HG03103 (cell line): Measurements from ENCODE around the gene TRAPPC14.
A peak's percentile ranks its signal among the peaks of the same experiment; 100 is the strongest.
"Not testable (repeated sequence)": the region's sequence is repeated elsewhere in the genome, so short reads cannot be mapped to it uniquely, and the experiment has no call there.

Experiments
- ATAC-seq: cut with Tn5 transposase; IDR thresholded peaks from one replicate; pipeline ENCODE4 v1.9.1; 2021; ENCODE audit warnings: low read depth; ENCODE audit not compliant: unreplicated experiment

The TRAPPC14 gene

DNA sequence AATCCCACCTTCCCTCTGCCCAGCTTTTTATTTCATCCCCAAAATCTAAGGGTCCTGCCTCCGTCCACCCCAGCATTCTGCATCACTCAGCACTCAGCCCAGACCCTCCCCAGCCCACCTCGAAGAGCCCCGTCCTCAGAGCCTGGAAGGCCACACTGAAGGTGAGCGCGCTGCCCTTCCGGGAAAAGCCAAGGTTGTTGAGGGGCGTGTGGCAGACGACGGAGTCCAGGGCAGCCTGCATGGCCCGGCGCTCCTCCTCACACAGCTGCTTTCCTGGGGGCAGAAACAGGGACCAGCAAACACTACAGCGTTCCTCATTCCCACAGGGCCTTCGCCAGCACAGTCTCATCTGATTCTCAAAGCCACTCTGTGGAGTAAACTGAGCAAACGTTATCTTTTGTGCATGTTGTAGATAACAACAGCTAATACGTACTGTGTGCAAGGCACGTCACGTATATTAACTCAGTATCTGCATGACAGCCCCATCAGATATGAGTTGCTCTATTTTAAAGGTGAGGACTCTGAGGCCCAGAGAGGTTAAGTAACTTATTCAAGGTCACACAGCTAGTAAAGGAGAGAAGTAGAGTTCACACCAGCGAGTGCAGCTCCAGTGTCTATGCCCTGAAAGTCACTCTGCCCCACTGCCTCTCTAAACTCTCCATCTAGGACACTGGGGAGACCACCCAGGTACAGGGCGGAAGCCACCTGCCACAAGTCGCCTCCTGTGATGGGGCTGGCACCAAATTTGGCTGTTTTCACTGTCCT, 2.8 kb downstream of the TRAPPC14 start:
- ATAC-seq: no peak

DNA sequence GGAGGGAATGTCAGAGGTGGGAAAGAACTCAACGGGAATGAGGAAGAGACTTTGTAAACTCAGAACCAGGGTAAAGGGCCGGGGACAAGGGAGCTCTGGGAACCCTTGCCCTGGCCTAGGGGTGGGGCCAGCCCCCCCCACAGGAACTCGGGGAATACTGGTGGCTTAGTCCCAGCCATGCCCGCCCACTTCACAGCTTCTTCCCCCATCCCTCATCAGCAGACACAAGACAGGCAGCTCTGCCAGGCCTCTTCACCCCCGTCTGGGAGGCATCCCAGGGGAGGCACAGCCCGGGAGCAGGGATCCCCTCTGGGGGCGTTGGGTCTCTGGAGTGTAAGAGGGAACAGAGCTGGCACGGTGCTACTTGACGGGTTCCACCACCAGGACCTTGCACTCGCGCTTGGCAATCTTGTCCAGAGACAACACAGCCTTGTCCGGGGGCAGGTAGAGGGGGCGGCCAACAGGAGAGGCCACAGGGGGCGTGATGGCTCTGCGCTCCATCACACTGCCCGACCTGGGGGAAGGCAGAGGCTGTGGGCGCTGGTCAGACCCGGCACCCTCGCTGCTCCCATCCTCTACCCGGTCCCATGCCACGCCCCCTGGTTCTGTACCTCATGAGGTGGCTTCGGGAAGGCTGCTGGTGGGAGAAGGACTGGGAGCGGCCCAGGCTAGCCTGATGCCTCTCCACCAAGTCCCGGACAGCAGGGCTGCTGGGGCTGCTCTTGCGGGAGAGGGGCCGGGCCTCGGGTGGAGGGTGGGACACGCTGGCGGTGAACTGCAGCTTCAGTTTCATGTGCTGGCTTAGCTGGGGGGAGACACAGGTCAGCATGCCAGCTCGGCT, 3.7 kb downstream of the TRAPPC14 start:
- ATAC-seq: no peak

DNA sequence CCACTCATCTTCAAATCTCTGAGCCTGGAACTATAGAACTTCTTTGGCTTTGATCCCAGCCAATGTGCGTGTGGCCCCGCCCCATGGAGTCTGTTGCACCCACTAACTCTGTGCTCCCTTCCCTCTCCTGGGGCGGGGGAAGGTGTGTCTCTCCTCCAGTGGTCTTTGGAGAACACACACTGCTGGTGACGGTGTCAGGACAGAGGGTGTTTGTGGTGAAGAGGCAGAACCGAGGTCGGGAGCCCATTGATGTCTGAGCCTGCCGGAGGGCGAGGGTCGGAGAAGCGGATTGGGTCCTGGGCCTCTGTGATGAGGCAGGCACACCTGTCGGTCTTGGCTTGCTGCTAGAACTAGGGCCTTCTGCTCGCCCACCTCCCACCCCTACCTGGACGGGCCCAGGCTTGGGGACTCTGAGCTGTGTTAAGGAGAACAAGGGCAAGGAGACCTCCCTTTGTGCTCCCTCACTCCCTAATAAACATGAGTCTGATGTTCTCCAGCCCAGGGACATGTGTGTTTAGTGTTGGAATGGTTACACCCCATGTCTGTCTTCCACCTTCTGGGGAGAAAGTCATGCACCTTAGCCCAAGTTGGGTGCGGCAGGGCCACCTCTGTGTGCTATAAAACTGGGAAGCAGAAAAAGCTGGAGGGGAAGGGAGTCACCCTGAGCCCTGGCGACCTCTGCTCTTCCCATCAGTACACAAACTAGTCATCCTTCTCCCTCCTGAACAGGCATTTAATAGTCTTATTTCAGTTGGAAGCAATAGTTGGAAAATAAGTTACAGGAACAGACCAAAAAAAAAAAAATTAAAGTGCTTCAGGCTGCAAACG, 4.6 kb downstream of the TRAPPC14 start:
- no peak for ATAC-seq

DNA sequence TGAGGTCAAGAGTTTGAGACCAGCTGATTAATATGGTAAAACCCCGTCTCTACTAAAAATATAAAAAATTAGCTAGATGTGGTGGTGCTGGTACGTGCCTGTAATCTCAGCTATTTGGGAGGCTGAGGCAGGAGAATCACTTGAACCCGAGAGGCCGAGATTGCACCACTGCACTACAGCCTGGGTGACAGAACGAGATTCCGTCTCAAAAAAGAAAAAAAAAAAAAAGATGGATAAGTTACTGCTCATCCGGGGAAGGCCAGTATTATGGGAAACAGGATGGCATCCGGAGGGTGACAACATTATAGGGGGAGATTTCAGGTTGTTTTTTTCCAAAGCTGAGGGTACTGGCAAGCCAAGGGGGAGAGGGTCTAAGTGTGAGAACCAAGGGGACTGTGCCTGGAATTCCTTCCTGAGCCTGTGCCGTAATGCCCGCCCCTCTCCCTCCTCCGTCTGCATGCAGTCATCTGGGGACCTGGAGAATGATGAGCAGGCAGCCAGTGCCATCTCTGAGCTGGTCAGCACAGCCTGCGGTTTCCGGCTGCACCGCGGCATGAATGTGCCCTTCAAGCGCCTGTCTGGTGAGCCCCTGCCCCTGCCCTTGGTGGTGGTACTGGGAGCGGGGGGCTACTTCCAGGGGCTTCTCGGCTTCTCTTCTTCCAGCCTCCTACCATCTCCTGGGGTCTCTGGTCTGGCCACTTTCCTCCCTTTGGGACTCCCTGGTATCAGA, 5.4 kb downstream of the TRAPPC14 start:
- ATAC-seq: no peak

DNA sequence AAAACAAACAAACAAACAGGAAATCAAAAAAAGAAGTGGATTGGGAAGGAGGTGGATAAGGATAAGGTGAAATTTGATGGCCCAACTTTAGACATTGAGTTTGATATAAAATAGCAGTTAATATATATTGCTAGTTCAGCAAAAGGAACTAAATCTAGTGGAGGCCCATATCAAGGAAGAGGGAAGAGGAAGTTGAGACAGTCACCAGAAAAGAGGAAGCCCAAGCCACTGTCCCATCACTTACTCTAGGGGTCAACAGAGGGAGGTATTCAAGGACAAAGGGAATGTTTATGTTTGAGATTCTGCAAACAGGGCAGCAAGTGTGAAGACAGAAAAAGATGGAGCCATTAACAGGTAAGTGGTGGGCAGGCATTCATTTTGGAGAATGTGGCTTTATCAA, 6.1 kb downstream of the TRAPPC14 start:
- ATAC-seq: no peak

DNA sequence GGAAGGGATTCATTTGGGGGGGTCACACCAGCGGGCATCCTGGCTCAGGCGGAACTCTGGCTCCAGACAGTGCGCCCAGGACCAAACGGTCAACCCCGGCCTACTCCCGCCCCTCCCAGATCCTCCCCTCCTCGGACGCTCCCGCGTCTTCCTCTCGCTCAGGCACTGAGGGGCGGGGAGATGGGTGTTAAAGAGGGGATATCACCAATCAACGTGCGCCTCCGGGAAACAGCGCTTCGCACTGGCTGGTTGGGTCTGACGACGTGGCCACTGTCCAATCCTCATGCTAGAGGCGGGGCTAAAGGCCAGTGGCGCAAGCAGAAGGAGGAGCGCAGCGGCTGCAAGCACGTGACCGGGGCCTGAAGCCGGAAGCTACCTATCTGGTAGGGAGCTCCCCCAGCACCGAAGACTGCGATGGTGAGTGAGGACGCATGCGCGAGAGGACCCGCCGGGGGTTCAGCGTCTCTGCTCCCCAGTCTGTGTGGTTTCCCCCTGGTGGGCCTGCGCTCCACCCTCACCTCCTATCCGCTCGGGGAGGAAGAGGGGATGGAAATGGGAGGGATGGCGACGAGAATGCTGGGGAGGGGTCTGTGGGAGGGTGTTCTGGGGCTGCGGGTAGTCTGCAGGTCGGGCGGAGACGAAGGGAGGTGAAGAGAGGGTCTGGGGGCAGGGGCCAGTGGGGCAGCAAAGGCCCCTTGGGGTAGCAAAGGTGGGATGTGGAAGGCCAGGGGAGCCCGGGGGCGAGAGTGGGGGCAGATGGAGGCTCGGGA, 9.8 kb downstream of the TRAPPC14 start, which contains the start of gene LAMTOR4:
TSS of gene LAMTOR4 (plus strand) at position 360 of the 770 bp plus-strand sequence. CDS start at position 415, 55 bp downstream.
- peak; percentile 94 for ATAC-seq

DNA sequence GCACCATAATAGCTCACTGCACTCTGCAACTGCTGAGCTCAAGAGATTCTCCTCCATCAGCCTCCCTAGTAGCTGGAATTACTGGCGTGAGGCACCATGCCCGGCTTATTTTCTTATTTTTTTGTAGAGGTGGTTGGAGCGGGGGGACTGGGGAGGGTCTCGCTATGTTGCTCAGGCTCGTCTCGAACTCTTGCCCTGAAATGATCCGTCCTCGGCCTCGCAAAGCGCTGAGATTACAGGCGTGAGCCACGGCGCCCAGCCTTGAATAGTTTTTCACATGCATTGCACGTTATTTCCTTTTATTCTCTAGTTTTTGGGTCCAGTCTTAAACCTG, 10.3 kb downstream of the TRAPPC14 start:
- no peak for ATAC-seq

DNA sequence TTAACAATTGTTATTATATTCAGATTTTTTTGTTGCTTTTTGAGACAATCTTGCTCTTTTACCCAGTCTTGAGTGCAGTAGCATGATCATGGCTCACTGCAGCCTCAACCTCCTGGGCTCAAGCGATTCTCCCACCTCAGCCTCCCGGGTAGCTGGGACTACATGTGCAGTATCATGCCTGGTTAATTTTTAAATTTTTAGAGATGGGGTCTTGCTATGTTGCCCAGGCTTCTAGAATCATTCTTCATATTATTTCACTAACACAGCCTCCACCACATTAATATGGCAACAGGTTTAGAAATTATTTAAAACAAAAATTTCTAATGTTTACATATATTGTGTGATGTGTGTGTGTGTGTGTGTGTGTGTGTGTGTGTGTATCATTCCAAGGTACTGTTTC, 11.2 kb downstream of the TRAPPC14 start:
- no peak for ATAC-seq

DNA sequence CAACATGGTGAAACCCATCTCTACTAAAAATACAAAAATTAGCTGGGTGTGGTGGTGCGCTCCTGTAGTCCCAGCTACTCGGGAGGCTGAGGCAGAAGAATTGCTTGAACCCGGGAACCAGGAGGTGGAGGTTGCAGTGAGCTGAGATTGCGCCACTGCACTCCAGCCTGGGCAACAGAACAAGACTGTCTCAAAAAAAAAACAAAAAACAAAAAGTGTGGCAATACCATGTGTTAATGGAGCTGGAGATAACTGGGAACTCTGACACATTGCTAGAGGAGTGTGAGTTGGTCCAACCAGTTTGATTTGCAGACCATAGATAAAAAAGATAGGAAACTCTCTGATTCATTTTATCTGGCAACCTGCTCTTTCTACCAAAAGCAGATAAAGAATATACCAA, 12.2 kb downstream of the TRAPPC14 start:
- not testable (repeated sequence) for ATAC-seq

DNA sequence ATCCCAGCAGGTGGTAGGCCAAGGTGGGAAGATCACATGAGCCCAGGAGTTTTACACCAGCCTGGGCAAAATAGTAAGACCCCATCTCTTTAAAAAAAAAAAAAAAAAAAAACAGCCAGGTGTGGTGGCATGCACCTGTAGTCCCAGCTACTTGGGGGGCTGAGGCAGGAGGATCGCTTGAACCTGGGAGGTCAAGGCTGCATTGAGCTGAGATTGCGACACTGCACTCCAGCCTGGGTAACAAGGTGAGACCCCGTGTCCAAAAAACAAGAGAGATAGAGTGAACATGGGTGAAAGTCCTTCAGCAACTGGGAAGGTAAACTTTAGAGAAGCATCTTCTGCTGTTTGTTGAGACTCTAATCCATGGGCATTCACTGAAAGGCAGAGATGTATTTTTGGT, 16.1 kb downstream of the TRAPPC14 start:
- no peak for ATAC-seq

DNA sequence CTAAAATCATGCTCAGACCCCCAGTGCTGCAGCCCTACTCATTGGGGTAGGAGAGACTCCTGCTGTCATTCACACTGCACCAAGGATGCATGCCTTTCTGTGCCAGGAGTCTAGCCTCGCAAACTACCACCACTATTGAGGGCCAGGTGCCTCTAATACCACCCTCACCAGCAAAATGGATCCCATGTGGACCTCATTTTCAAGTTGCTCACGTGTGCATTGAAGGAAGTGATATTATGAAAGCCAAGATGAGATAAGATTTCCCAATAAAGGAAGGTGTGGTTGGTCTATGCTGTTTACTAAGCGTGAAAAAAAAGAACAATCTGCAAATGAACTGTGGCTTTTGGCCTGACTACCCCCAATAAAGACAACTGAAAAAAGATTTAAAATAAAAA, 17.0 kb downstream of the TRAPPC14 start:
- no peak for ATAC-seq

DNA sequence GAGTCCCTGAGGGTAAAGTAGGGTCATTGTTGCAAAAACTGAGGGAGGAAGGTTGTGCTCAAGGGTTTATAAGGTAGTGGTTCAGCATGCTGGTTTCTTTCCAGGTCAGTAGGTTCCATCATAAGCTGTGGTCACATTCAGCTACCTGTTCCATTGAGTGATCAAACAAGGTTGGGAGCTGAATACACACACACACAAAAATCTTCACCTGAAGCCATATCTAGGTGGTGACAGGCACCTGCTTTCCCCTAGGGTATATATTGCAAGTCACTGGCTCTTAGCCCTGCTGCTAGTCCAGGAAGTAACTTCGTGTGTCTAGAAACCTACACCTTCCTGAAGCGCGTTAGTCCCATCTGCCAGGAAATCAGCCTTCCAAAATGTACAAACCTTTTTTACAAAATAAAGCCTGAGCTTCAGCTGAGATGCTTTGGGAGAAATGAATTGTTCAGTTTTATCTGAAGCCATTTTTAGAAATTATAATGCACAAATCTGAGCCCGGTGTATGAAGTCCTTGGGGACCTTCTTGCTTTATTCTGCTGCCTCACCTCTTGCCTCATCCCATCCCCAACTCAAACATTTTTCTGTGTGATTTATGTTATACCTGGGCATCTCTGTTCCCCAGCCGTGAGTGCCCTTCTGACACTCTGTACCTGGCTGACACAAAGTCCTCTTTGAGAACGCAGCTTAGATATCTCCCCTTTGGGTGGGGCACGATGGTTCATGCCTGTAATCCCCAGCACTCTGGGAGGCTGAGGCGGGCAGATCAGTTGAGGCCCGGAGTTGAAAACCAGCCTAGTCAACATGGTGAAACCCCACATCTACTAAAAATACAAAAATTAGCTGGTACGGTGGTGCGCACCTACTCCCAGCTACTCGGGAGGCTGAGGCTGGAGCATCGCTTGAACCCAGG, 20.4 kb downstream of the TRAPPC14 start:
- no peak for ATAC-seq

DNA sequence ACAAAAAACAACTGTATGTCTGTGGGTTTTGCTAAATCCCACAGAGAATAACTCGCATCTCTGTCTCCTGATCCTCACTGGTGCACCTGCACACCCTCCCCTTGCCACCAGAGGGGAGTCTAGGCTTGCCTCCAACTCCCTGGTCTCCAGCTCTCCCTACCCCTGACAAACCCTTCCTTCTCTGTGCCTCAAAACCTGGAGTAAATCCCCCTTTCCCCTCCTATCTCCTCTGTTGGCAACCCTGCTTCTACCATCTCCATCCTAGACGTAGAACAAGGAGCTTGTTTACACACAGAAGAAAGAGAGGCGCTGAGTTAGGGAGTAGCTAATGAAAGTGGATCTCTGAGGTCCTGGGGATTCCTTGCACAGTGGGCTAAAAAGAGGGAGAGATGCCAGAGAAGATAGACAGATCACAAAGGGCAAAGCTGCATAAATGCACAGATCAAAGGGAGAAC, 25.8 kb downstream of the TRAPPC14 start:
- ATAC-seq: no peak

DNA sequence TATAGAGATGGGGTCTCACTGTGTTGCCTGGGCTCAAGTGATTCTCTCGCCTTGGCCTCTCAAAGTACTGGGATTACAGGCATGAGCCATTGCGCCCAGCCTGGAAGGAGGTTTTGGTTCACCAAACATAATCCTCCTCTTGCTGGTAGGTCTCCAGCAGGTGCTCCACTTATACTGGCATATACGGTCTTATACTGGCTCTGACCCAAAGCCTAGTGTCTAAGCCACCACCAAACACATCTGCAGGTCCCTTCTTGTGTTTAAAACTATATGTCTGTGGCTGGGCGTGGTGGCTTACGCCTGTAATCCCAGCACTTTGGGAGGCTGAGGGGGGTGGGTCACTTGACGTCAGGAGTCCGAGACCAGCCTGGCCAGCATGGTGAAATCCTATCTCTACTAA, 26.4 kb downstream of the TRAPPC14 start:
- no peak for ATAC-seq

DNA sequence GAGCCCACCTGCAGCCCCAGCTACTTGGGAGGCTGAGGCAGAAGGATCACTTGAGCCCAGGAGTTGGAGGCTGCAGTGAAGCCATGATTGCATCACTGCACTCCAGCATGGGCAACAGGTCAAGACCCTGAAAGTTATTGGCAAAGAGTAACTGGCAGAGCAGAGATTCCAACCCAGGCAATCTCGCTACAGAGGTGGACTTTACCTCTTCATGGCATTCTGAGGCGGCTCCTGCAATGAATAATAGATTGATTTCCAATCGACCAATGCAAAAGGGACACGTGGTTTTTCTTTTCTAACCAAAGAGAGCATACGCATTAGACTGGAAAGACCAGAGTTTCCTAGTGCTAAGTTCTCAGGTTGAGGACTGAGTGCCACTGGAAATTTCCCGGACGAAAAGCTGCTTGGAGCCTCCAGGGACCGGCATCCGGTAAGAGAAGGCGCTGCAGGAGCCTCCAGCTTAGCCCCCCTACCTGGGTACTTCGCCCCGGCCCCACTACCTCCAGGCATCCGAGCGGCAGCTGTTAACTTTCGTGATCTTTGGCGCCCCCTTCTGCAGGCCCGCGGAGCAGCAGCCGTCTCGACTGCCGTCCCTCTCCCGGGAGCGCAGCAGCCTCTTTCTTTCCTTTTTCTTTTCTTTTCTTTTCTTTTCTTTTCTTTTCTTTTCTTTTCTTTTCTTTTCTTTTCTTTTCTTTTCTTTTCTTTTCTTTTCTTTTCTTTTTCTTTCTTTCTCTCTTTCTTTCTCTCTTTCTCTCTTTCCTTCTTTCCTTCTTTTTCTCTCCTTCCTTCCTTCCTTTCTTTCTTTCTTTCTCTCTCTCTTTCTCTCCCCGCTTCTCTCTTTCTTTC, 27.7 kb downstream of the TRAPPC14 start:
- no peak for ATAC-seq

DNA sequence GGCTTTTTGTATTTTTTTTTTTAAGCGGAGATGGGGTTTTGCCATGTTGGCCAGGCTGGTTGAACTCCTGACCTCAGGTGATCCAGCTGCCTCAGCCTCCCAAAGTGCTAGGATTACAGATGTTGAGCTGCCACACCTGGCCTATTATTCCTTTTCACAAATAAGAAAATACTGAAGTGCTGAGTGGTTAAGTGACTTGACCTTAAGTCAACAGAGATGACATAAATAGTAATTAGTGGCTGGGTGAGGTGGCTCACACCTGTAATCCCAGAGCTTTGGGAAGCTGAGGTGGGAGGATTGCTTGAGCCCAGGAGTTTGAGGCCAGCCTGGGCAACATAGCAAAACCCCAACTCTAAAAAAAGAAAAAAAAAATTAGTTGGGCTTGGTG, 28.3 kb downstream of the TRAPPC14 start:
- not testable (repeated sequence) for ATAC-seq

DNA sequence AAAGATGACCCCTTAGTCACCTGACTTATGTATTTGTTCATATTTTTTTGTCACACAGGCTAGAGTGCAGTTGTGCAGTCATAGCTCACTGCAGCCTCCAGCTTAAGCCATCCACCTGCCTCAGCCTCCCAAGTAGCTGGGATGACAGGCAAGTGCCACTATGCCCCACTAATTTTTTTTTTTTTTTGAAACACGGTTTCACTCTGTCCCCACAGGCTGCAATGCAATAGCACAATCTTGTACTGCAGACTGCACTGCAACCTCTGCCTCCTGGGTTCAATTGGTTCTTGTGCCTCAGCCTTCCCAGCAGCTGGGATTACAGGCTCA, 29.9 kb downstream of the TRAPPC14 start:
- ATAC-seq: no peak
